Transverse colon (tissue), 4 donors: ENCODE measurements around the gene PIAS1.
A peak's percentile ranks its signal among the peaks of the same experiment; 100 is the strongest.

Experiments
- POLR2A ChIP-seq: fragments of 450-650 bp; IDR thresholded peaks from one replicate; pipeline ENCODE4 v1.6.1; 2016; ENCODE audit warnings: antibody characterized with exemption, mild to moderate bottlenecking, moderate library complexity
- POLR2AphosphoS5 ChIP-seq, 3 donors: sonication (generic); formaldehyde crosslinking; IDR thresholded peaks; one replicate each; pipeline ENCODE4 v1.6.1; 2016; ENCODE audit warnings: antibody characterized with exemption in 3 of 3
- TF ChIP-seq, protein P1 (sequence below), 5 experiments: fragments of 200-600 bp in 3 of 5; fragments of 450-650 bp in 2 of 5; sonication (generic) in 3 of 5; IDR thresholded peaks; 1 replicate in 2 of 5; 2 replicates in 3 of 5; pipeline ENCODE4 v1.5.1; 2016 to 2017; ENCODE audit warnings: antibody characterized with exemption in 5 of 5, inconsistent platforms in 3 of 5, mild to moderate bottlenecking in 2 of 5, moderate library complexity in 1 of 5

DNA sequence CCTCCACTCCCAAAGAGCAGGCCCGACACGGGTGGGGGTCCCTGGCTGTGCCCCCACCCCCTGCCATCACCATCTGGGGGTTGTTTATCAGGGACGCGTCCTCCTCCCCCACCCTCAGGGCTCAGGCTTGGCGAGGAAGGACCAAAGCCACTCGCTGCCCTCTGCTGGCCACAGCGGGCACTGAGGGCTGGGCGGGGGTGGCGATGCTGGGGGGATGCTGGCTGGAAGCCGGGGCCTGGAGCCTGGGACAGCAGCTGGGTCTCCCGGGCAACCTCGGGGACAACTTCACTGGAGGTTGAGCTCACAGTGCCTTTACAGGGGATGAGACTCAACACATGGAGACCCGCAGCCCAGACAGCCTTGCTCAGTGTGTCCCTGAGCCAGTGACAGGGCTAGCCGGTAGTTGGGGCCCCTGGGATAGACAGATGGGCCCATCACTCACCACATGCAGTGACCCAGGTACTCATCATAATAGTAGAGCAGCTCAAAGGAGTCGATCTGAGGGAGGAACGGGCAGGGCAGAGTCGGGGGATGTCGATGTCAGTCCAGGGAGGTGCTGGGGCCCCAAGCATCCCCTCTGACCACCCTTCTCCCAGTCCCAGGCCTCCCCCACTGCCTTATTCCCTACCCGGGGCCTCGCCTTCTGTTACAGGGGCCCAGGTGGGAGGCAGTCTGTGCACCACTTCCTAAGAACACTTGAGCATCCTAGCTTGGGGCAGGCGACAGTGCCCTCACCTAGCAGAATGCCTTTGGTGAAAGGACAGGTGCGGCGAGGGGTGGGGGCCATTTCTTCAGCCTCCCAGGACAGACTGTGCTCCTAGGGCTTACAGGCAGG lies 156.9 kb downstream of the PIAS1 start:
- TF ChIP-seq POLR2A (no peak), POLR2AphosphoS5 (IDR thresholded peaks at IDR 0.05) (no peak)
- TF ChIP-seq, protein P1, sequence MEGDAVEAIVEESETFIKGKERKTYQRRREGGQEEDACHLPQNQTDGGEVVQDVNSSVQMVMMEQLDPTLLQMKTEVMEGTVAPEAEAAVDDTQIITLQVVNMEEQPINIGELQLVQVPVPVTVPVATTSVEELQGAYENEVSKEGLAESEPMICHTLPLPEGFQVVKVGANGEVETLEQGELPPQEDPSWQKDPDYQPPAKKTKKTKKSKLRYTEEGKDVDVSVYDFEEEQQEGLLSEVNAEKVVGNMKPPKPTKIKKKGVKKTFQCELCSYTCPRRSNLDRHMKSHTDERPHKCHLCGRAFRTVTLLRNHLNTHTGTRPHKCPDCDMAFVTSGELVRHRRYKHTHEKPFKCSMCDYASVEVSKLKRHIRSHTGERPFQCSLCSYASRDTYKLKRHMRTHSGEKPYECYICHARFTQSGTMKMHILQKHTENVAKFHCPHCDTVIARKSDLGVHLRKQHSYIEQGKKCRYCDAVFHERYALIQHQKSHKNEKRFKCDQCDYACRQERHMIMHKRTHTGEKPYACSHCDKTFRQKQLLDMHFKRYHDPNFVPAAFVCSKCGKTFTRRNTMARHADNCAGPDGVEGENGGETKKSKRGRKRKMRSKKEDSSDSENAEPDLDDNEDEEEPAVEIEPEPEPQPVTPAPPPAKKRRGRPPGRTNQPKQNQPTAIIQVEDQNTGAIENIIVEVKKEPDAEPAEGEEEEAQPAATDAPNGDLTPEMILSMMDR (IDR thresholded peaks at IDR 0.05) = peak; percentile 91 to 93 (median 92)
